GM21576 (cell line): ENCODE measurements around the gene TRPC4AP.
A peak's percentile ranks its signal among the peaks of the same experiment; 100 is the strongest.
"Not testable (repeated sequence)": the region's sequence is repeated elsewhere in the genome, so short reads cannot be mapped to it uniquely, and the experiment has no call there.

Experiments used
- ATAC-seq: cut with Tn5 transposase; IDR thresholded peaks from one replicate; pipeline ENCODE4 v1.9.1; 2021; ENCODE audit warnings: mild to moderate bottlenecking, moderate library complexity; ENCODE audit not compliant: unreplicated experiment

Gene TRPC4AP

DNA sequence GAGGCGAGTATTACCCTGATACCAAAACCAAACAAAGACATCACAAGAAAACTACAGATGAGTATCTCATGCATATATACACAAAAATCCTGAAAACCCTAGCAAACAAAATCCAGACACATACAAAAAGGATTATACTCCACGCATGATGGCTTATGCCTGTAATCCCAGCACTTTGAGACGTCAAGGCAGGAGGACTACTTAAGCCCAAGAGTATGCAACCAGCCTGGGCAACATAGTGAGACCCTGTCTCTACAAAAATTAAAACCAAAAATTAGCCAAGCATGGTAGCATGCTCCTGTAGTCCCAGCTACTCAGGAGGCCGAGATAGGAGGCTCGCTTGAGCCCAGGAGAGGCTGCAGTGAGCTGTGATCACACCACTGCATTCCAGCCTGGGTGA lies 32.4 kb downstream of the TRPC4AP start:
- ATAC-seq = no peak

DNA sequence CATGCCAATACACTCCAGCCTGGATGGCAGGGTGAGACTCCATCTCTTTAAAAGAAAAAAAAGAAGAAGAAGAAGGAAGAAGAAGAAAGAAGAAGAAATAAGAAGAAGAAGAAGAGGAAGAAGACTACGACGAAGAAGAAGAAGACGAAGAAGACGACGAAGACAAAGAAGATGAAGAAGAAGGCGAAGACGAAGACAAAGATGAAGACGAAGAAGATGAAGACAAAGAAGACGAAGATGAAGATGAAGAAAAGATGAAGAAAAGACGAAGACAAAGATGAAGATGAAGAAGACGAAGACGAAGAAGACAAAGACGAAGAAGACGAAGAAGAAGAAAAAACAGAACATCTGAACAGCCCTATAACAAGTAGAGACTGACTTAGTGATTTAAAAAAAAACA lies 33.0 kb downstream of the TRPC4AP start:
- ATAC-seq = no peak

DNA sequence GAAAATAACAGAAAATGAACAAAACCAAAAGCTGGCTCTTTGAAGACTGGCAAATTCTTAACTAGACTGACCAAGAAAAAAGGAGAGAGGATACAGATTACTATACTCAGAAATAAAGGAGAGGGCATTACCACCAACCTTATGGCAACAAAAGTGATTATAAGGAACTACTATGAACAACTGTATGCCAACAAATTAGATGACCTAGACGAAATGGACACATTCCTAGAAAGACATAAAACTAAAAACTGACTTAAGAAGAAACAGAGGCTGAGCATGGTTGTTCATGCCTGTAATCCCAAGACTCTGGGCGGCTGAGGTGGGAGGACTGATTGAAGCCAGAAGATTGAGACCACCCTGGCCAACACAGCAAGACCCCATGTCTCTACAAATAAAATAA lies 33.5 kb downstream of the TRPC4AP start:
- ATAC-seq = no peak

DNA sequence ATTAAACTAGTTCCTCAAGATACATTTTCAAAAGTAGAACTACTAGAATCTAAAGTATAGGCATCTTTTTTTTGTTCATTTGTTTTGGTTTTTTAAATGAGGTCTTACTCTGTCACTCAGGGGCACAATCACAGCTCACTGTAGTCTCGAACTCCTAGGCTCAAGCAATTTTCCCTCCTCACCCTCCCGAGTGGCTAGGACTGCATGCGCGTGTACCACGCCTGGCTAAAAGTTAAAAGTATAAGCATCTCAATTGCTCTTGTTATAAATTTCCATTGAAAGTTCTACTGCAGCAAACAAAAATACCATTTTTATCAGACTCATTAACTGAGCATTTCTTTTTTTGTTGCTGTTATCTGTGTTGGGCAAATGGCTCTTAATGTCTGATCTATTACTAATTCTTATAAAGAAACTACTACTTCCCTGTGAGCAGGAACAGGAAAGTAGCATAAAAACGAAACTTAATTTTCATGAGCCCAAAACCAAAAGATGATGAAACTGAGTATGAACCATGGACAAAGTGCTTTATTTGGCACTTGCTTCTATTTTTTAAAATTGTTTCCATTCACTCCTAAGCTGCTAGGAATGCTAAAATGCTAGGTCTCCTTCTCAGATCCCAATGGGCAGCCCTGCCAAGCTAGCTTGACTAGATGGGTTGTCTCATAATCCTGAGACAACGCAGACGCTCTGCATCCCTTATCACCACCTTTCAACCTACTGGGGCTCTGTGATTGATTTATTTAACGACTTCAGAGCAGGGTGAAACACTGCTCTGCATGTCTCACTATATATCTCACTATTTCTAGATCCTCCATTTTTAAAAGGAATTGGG lies 36.9 kb downstream of the TRPC4AP start:
- ATAC-seq = peak; percentile 53

DNA sequence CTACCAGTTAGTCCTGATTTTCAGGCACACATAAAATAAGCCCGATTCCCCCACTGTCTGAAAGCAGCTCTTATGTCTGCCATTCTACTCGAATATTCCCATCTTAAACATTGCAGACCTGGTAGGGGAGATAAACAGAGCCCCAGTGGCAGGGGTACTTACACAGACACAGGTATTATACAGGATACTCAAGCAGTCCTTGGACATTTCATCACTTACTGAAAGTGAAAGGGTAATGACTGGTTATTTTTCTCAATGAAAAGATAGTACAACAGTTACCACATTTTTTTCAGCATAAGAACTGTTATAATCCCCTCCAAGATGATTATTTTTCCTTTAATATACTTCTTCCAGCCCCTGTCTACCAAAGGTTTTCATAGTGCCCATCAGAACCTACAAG lies 37.8 kb downstream of the TRPC4AP start:
- ATAC-seq = no peak

DNA sequence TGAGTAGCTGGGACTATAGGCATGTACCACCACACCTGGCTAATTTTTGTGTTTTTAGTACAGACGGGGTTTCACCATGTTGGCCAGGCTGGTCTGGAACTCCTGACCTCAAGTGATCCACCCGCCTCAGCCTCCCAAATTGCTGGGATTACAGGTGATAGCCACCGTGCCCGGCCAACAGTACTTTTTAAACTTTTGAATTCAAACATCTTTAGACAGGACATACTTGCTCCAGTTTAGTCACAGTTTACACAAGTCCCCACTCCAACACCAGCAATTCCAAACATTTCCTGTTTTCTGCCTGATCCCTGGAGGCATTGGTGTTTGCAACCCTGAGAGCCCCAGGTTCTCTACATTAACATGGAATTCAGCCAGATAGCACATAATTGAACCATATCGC lies 40.0 kb downstream of the TRPC4AP start:
- not testable (repeated sequence) for ATAC-seq

DNA sequence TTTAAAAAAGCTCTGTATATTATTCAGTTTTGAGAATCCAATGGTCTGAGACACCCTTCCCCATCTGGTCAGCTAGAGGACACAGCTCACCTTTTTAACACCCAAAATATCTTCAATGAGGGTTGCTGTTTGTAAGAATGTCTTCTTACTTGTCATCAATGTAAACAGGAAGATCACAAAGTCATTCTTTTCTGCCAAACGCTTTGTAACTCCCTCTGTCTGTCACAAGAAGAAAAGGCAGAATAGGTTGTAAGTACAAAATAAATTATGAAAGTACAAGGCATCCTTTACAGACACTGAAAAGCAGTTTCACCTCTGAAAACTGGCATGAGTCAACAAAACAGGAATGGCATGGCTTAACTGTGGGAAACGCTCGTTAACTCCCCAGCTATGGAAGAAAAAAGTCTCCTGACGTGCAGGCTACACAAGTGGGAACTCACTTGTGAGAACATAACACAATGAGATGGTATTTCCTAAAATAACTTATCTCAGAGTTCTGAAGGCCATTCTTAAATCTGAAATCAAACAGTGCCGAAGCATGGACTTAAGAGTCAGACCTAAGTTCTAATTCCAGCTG lies 42.7 kb downstream of the TRPC4AP start:
- ATAC-seq = no peak

DNA sequence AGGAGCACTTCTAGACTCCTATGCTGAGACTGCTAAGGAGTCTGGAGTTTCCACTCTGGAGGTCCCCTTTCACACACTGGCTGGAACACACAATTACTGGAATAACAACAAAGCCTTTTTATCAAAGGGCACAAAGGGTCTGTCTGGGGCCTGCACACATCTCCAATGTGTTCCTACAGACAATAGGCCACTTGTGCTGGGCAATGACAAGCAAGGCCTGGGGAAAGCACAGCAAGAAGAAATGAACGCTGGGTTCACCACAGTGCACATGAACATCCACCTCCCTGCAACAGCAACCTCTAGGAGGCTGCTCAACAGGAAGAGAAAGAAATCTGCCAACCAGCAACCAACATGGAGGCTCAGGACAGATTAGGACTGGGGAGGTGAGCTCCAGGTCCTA lies 43.9 kb downstream of the TRPC4AP start:
- ATAC-seq = no peak

DNA sequence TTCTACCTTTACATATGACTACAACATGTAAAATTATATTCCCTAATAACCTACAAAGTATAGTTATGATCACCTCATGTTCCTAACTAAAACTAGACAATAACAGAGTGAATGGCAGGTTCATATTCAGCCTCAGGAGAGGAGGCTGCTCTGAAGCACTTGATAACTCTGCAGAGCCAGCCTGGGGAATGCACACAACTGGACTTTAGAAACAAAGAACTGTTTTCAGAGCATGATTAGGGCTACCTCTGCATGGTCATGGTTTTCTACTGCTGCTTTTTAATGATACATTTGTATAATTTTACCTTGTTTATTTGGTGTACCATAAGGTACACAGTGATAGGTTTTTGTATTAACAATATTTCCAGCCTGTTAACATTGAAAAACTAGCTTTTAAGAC lies 50.3 kb downstream of the TRPC4AP start:
- no peak for ATAC-seq

DNA sequence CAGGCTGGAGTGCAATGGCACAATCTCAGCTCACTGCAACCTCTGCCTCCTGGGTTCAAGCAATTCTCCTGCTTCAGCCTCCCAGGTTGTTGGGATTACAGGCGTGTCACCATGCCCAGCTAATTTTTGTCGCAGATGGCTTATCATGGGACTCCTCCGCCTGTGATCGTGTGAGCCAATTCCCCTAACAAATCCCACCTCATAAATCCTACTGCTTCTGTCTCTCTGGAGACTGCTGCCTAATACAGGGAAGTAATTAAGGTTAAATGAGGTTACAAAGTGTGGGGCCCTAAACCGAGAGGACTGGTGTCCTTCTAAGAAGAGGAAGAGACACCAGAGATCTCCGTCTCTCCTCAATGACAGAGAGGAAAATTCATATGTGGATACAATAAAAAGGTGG lies 52.0 kb downstream of the TRPC4AP start:
- no peak for ATAC-seq

DNA sequence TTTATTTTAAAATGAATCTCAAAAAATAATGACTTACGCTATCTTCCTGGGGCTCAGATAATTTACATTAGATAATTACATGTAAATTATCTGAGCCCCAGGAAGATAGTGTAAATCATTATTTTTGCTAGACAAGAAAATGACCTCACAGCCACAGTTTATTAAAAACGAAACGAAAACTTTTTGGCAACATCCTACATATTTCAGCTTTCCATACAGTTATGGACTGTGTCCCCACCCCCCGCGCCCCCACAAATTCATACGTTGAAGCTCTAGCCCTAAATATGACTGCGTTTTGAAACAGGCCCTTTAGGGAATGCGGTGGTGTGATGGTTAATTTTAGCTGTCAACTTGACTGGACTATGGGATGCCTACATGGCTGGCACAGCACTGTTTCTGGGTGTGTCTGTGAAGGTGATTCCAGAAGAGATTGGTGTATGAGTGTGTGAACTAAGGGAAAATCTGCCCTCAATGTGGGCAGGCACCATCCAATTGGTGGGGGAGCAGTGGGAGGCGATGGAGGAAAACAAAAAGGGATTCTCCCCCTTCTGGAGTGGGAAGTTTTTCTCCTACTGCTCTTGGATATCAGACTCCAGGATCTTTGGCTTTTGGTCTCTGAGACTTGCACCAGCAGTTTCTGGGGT lies 52.6 kb downstream of the TRPC4AP start:
- ATAC-seq = no peak

DNA sequence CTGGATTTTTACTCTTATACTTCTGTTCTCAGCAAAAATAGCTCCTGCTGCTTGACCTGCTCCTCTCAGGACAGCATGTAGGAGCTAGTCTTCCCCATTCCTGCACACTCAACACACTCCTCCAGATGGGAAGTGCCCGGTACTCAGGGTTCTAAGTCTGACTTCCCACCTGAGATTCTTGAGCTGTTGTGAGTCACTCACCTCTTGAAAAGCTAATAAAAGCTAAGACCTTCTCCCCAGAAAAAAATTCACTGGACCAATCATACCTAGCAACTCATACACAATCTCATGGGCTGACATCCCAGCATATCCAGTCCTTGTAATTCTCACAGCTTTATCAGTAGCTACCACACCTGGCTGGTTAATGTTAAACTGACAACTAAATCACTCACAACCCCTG lies 53.5 kb downstream of the TRPC4AP start:
- no peak for ATAC-seq

DNA sequence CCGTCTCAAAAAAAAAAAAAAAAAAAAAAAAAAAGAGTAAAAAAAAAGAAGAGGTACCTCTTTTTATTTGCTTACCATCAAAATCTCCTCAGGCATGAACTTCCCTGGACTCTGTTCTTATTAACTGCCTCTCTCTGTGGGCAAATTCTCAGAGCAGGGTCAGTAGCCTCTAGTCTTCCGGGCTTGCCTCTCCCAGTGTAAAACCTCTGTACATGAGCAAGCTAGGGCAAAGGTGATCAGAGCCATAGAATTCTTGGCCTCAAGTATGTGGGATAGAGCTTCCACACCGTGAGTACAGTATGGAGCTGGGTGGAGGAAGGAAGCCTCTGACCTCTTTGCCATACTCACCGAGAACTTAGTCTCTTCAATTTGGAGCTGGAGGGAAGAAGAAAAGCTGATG lies 58.5 kb downstream of the TRPC4AP start:
- ATAC-seq = no peak

DNA sequence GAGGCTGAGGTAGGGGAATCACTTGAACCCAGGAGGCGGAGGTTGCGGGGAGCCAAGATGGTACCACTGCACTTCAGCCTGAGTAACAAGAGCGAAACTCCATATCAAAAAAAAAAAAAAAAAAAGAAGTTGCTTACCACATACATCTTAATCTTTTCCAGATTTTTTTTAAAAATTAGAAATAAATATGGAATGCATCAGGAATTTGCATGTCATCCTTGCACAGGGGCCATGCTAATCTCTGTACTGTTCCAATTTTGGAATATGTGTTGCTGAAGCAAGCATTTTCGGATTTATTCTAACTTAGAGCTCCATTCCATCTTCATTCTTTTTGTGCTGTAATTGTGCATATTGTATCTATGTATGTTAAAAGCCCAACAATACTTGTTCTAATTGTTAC lies 62.5 kb downstream of the TRPC4AP start:
- no peak for ATAC-seq

DNA sequence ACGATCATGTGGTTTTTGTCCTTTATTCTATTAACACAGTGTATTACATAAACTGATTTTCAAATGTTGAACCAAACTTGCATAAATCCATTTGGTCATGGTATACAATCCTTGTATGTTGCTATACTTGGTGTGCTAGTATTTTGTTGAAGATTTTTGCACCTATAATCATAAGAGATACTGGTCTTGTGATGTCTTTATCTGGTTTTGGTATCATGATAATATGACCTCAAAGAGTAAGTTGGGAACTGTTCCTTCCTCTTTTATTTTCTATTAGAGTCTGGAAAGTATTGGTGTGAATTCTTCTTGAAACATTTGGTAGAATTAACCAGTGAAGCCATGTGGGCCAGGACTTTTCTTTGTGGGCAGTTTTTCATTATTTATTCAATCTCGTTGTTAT lies 65.3 kb downstream of the TRPC4AP start:
- no peak for ATAC-seq

DNA sequence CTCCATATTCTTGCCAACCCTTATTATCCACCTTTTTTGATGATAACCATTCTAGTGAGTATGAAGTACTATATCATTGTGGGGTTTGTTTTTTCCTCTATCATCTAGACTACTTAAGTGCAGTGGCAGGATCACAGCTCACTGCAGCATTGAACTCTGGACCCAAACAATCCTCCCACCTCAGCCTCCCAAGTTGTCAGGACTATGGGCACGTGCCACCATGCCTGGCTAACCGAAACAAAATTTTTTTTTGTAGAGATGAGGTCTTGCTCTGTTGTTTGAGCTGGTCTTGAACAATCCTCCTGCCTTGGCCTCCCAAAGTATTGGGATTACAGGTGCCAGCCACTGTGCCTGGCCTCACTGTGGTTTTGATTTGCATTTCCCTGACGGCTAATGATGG lies 67.5 kb downstream of the TRPC4AP start:
- ATAC-seq = no peak

DNA sequence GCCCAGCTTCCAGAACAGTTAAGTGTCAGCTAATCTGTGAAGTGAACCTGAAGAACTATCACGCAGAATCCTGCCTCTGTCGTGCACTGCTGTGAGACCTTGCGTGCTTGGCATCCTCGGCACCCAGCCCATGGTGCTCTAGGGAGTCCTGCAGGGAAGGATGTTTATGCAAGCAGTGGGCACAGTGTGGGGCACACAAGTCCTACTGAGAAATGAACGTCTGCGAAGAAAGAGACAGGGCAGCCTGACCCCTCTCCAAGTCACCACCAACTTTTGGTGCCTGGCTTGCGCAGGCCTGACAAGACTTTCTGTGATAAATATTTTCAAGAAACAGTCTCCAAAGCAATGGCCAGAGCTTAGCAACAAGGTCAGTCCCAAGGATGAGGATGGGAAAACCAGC lies 69.0 kb downstream of the TRPC4AP start:
- ATAC-seq = no peak

DNA sequence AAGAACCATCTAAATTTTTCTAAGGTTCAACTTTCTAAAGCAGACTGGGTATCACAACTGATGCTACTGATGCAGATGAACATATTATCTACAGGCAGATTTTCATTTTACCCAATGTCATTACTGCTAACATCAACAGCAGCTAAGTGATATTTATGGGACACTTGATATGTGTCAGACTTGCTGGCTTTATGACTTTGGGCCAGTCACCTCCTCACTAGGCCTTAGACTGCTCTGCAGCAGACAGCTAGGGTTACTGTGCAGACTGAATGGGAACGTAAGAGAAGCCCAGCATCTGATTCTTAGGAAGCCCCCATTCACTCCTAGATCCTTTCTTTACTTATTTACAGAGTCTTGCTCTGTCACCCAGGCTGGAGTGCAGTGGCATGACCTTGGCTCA lies 70.8 kb downstream of the TRPC4AP start:
- no peak for ATAC-seq

DNA sequence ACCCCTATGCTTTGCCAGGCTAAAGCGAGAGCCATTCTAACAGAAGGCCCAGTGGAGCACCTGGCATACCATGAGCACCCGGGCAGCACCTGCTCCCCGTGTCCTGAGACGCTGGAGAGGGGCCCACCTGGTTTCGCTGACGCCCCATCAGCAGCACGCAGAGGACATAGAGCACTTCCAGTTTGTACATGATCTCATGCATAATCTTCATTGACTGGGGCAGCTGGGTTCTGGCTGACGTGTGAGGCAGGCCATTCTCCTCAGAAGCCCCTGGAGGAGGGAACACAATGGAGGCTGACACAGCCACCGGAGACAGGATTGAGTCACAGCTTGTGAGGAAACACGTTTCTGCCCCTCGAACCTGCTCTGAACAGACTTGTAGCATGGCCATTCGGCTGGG lies 71.5 kb downstream of the TRPC4AP start:
- ATAC-seq = no peak

DNA sequence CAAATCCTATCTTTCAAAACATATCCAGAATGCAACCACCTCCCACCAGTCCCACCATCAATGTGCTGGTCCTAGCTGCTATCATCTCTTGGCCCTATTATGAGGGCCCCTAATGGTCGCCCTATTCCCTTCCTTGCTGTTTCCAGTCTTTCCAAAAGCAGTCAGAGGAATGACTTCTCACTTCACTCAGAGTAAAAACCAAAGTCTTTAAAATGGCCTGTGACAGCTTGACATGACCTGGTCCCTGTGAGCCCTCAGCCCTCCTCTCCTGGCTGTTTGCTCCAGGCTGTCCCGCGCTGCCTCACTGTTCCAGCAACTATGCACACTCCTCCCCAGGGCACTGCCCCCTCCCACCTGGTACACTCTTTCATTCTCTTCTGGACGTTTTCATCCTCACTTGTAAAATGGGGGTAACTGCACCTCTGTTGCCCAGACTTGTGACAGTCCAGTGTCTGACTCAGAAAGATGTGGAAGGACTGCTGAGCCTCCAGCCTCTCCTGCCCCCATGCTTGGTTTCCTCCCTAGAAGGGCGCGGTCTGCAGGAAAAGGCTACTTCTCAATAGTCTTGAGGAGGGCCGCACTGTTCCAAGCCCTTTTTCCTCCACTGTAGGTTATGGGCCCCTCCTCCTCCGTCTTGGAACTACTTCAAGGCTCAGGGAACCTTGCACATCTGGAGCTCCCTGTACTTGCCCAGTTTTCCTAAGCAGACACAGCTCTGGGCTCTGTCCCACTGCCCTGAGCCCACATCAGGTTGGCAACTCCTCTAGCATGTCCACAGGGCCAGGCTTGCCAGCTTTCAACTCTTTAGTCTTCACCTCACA lies 72.3 kb downstream of the TRPC4AP start:
- no peak for ATAC-seq

DNA sequence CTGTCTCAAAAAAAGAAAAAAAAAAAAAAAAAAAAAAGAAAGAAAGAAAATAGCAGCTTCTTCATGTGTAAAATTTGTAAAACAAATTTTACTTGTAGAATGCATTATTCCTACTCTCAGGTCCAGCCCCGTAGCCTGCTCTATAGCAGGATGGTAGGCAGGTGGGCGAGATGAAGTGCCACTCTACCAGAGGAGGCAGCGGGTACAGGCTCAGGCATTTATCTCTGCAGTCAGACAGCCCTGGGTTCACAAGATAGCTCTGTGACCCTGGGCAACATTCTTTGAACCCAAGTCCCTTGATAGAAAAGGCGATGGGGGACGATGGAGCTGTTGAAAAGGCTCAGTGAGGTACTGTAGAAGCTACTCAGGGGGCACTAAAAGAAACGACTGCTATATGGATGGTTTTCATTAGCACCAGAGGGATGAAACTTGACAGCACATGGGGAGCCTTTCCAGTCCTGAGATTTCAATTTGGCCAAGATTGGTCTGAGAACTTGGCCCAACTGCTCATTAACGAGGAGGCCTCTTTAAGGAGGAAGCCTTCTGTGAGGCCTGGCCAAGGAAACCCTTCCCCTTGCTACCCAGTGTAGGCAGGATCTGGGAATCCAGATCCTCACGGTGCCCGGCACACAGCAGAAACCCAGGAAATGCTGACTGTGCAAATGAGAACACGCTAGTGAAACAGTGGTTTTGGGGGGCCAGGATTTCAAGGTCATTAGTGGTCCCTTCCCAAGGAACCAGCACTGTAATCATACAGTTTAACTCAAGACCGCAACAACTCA lies 73.8 kb downstream of the TRPC4AP start:
- ATAC-seq = no peak
